Left ventricle myocardium inferior (tissue), 1 donor: ENCODE results near the gene OR52A1. TPM values are rescaled to one million over a fixed set of nuclear protein-coding genes. Genes with fewer than 3 reads are reported as not detected.
"Not testable (repeated sequence)": the region's sequence is repeated elsewhere in the genome, so short reads cannot be mapped to it uniquely, and the experiment has no call there.

Experiments
- DNase-seq: peaks from one replicate; pipeline ENCODE4 v3.0.0-alpha.2; 2020
- H3K27ac ChIP-seq: fragments of 200-600 bp; replicated peaks from 2 replicates; pipeline ENCODE4 v1.8.0; 2021
- H3K27me3 ChIP-seq: fragments of 200-600 bp; 2 replicates; pipeline ENCODE4 v1.8.0; 2021; ENCODE audit warnings: low read depth
- H3K36me3 ChIP-seq: fragments of 200-600 bp; 2 replicates; pipeline ENCODE4 v1.8.0; 2021
- H3K4me1 ChIP-seq: fragments of 200-600 bp; 2 replicates; pipeline ENCODE4 v1.8.0; 2021
- H3K4me3 ChIP-seq: fragments of 200-600 bp; 2 replicates; pipeline ENCODE4 v1.8.0; 2021; ENCODE audit warnings: mild to moderate bottlenecking, moderate library complexity
- H3K9me3 ChIP-seq: fragments of 200-600 bp; replicated peaks from 2 replicates; pipeline ENCODE4 v1.8.0; 2021
- CTCF ChIP-seq: fragments of 200-600 bp; IDR thresholded peaks from 2 replicates; pipeline ENCODE4 v1.8.0; 2021; ENCODE audit warnings: antibody characterized with exemption, mild to moderate bottlenecking, borderline replicate concordance
- intact Hi-C: fragments of 100-400 bp; cut with micrococcal nuclease; formaldehyde crosslinking; loops from one replicate; pipeline ENCODE4 v1.11.0; 2022
- total RNA-seq: library from RNA; stranded (reverse); fragmentation: NEBNext Ultra II Directional; extraction: Animal tissue kit (Norgen Biotek cat#: 25700); gene quantifications from one replicate; pipeline ENCODE4 v1.2.1, GENCODE V29; 2021
- donor health status: DM: no; HTN: yes; CAD: no; lungs with severe emphysema.

The OR52A1 gene
- total RNA-seq, 1 donor from 2014 or later, result not detected

GRCh38 chr11:5153574-5154431 lies 754 bp downstream of the OR52A1 start:
- no peak for DNase-seq
- no peak overlapping the region for H3K27ac ChIP-seq
- H3K9me3 ChIP-seq, result peaks cover 10% of the 10 kb centered on the region
- no peaks in the 10 kb centered on the region for H3K4me1 ChIP-seq
- no peaks in the 10 kb centered on the region for H3K36me3 ChIP-seq
- H3K4me3 ChIP-seq, result no peak overlapping the region
- TF ChIP-seq CTCF, result no peak
- no peaks in the 10 kb centered on the region for H3K27me3 ChIP-seq
- intact Hi-C loops, result no loop called here

GRCh38 chr11:5151713-5152153 lies 2.8 kb downstream of the OR52A1 start:
- Histone ChIP-seq H3K36me3 (no peaks in the 10 kb centered on the region), H3K4me1 (no peaks in the 10 kb centered on the region), H3K27ac (no peak overlapping the region), H3K9me3 (no peaks in the 10 kb centered on the region), H3K27me3 (no peaks in the 10 kb centered on the region), H3K4me3 (no peak overlapping the region)
- DNase-seq, result no peak
- intact Hi-C loops, result no loop called here
- no peak for TF ChIP-seq CTCF

GRCh38 chr11:5144206-5144605 lies 10.4 kb downstream of the OR52A1 start:
- DNase-seq, intact Hi-C loops, H3K4me3 ChIP-seq, H3K27me3 ChIP-seq, H3K36me3 ChIP-seq, H3K27ac ChIP-seq, H3K9me3 ChIP-seq, H3K4me1 ChIP-seq: not testable (repeated sequence)

- Histone ChIP-seq H3K27ac (no peak within 1 kb of the TSS), H3K9me3 (no peaks in the 10 kb centered on the region), H3K36me3 (no peaks in the 10 kb centered on the region), H3K4me3 (no peak within 1 kb of the TSS), H3K27me3 (no peaks in the 10 kb centered on the region), H3K4me1 (no peaks in the 10 kb centered on the region)
- intact Hi-C loops, result no loop called here
- no peak for DNase-seq
- TF ChIP-seq CTCF, result no peak
These were observed 16.6 kb downstream of the OR52A1 start, which contains the start of gene OR52A5 for GRCh38 chr11:5137996-5138395. Gene OR52A5, minus strand, starts transcription at chr11:5138356. Its CDS starts 5,714 bp downstream, at chr11:5132642.

- DNase-seq, result no peak
- Histone ChIP-seq H3K4me3 (no peak overlapping the region), H3K4me1 (no peaks in the 10 kb centered on the region), H3K9me3 (no peaks in the 10 kb centered on the region), H3K27me3 (no peaks in the 10 kb centered on the region), H3K36me3 (no peaks in the 10 kb centered on the region), H3K27ac (no peak overlapping the region)
- no peak for TF ChIP-seq CTCF
- intact Hi-C loops, result no loop called here
These were observed 17.5 kb downstream of the OR52A1 start for GRCh38 chr11:5137014-5137413.

- TF ChIP-seq CTCF, result no peak
- Histone ChIP-seq H3K36me3 (no peaks in the 10 kb centered on the region), H3K4me3 (no peak overlapping the region), H3K27ac (no peak overlapping the region), H3K4me1 (no peaks in the 10 kb centered on the region), H3K9me3 (no peaks in the 10 kb centered on the region), H3K27me3 (no peaks in the 10 kb centered on the region)
- intact Hi-C loops, result no loop called here
- DNase-seq, result no peak
These were observed 18.3 kb downstream of the OR52A1 start for GRCh38 chr11:5136261-5136660.
